Measurements from ENCODE around the gene CCDC57. TPM values are rescaled to one million over a fixed set of nuclear protein-coding genes. Genes with fewer than 3 reads are reported as not detected.

Gene CCDC57
- total and polyA plus RNA-seq, 2 of the 8 experiments (the other 6 are each of a cell fraction or from before 2014, with no cell fraction given): 8.4 to 12.9 TPM

DNA sequence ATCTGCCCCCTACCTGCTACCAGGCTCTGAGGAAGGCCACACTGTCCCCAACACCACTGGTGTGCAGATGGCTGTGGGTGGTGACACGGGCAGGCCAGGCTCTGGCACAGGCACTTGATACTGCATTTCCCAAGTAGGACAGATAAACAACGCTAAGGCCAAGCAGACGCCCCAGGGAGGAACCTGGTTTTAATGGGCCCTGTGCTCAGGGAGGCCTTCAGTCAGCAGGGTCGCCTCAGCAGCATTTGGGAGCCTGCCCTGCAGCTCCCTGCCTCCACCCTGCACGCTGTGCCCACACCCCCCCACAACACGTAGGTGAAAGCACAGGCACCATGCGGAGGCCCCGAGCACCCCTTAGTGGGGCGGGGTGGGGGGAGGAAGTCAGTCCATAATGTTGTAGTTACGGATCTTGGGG lies 111.3 kb downstream of the CCDC57 start (continued):
- TF ChIP-seq, protein P1, sequence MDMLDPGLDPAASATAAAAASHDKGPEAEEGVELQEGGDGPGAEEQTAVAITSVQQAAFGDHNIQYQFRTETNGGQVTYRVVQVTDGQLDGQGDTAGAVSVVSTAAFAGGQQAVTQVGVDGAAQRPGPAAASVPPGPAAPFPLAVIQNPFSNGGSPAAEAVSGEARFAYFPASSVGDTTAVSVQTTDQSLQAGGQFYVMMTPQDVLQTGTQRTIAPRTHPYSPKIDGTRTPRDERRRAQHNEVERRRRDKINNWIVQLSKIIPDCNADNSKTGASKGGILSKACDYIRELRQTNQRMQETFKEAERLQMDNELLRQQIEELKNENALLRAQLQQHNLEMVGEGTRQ (IDR thresholded peaks at IDR 0.05; ENCODE audit: low read length): no peak
- no peak for TF ChIP-seq CBX8 (IDR thresholded peaks at IDR 0.05; ENCODE audit: borderline replicate concordance, low read depth, low read length)
- no peak for TF ChIP-seq RFX5 (IDR thresholded peaks at IDR 0.05; ENCODE audit: borderline replicate concordance, low read depth, low read length)
- no peak for TF ChIP-seq SP2 (IDR thresholded peaks at IDR 0.05; ENCODE audit: low read length)
- TF ChIP-seq TEAD4 (IDR thresholded peaks at IDR 0.05; ENCODE audit: low read depth, low read length): no peak
- TF ChIP-seq, protein P2, sequence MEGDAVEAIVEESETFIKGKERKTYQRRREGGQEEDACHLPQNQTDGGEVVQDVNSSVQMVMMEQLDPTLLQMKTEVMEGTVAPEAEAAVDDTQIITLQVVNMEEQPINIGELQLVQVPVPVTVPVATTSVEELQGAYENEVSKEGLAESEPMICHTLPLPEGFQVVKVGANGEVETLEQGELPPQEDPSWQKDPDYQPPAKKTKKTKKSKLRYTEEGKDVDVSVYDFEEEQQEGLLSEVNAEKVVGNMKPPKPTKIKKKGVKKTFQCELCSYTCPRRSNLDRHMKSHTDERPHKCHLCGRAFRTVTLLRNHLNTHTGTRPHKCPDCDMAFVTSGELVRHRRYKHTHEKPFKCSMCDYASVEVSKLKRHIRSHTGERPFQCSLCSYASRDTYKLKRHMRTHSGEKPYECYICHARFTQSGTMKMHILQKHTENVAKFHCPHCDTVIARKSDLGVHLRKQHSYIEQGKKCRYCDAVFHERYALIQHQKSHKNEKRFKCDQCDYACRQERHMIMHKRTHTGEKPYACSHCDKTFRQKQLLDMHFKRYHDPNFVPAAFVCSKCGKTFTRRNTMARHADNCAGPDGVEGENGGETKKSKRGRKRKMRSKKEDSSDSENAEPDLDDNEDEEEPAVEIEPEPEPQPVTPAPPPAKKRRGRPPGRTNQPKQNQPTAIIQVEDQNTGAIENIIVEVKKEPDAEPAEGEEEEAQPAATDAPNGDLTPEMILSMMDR (IDR thresholded peaks at IDR 0.05; ENCODE audit: control extremely low read depth in 1 of 3, insufficient read depth in 1 of 3, low read depth in 1 of 3, low read length in 3 of 3): no peak
- no peak for TF ChIP-seq HDAC2 (IDR thresholded peaks at IDR 0.05; ENCODE audit: borderline replicate concordance in 1 of 2, low read depth in 2 of 2, low read length in 2 of 2)
